Activated naive CD8-positive, alpha-beta T cell treated with anti-CD3 and anti-CD28 coated beads, Interleukin-2, amount 10 ng/mL, durations not matched to agents 7 days and 5 days (primary cell): ENCODE results near the gene TMEM231. TPM values are rescaled to one million over a fixed set of nuclear protein-coding genes. Genes with fewer than 3 reads are reported as not detected.
"Not testable (repeated sequence)": the region's sequence is repeated elsewhere in the genome, so short reads cannot be mapped to it uniquely, and the experiment has no call there.

ENCODE experiments used
- ATAC-seq: fragments of 150-1000 bp; cut with Tn5 transposase; one replicate; pipeline ENCODE4 v1.10.0; 2021; ENCODE audit warnings: low read depth, moderate library complexity
- POLR2A ChIA-PET: fragments of 350-600 bp; sonication (Branson Sonifier 250); formaldehyde crosslinking; loops from one replicate; lab custom pipeline; 2021; ENCODE audit warnings: antibody characterized with exemption; lab: Charles Lee
- DNase-seq: peaks from one replicate; pipeline ENCODE4 v3.0.0; 2021
- H3K27ac Mint-ChIP-seq: one replicate; pipeline ENCODE4 v1.8.0; 2022; ENCODE audit warnings: mild to moderate bottlenecking, mixed read lengths
- H3K27me3 Mint-ChIP-seq: one replicate; pipeline ENCODE4 v1.8.0; 2022; ENCODE audit warnings: mild to moderate bottlenecking, moderate library complexity, mixed read lengths
- H3K36me3 Mint-ChIP-seq: one replicate; pipeline ENCODE4 v1.8.0; 2021; ENCODE audit warnings: mild to moderate bottlenecking, mixed read lengths
- H3K4me1 Mint-ChIP-seq: one replicate; pipeline ENCODE4 v1.8.0; 2021; ENCODE audit warnings: mixed read lengths
- H3K4me3 Mint-ChIP-seq: one replicate; pipeline ENCODE4 v1.8.0; 2022; ENCODE audit warnings: mild to moderate bottlenecking, moderate library complexity, mixed read lengths
- H3K9me3 Mint-ChIP-seq: one replicate; pipeline ENCODE4 v1.8.0; 2021; ENCODE audit warnings: mixed read lengths
- total RNA-seq, 2 experiments: library from RNA; stranded (reverse); gene quantifications; one replicate each; pipeline ENCODE4 v1.2.3, GENCODE V29; 2021

Gene TMEM231
- total RNA-seq, 2 experiments from 2014 or later: 2.8 to 3.4 TPM

GRCh38 chr16:75558846-75559401, 2.9 kb upstream of the TMEM231 start:
- POLR2A ChIA-PET: interaction anchor here (0.6 to 1.6 kb wide), 3 partner anchors 88 to 95 kb away, joined by 3 to 5 read pairs (median 3); partner anchors contain the start of genes KARS1 and TERF2IP
- H3K27me3 Mint-ChIP-seq: peaks cover 36% of the 10 kb centered on the region

GRCh38 chr16:75556431-75556950, 439 bp upstream of the TMEM231 start:
- no peaks in the 10 kb centered on the region for H3K36me3 Mint-ChIP-seq
- peak overlapping the region; percentile 90 for H3K4me3 Mint-ChIP-seq
- H3K27ac Mint-ChIP-seq: peak overlapping the region; percentile 83
- no peaks in the 10 kb centered on the region for H3K9me3 Mint-ChIP-seq
- ATAC-seq (no peak), DNase-seq (no peak)
- peaks cover 27% of the 10 kb centered on the region for H3K27me3 Mint-ChIP-seq
- H3K4me1 Mint-ChIP-seq: peaks cover 5% of the 10 kb centered on the region
- POLR2A ChIA-PET: interaction anchor here (1.0 to 1.7 kb wide), 8 partner anchors 9 to 890 kb away, joined by 3 to 19 read pairs (median 5); partner anchors contain the start of genes ADAT1, GABARAPL2, KARS1 and RFWD3

More at GRCh38 chr16:75558846-75559401, 2.9 kb upstream of the TMEM231 start:
- Mint-ChIP-seq H3K4me3 (no peak overlapping the region), H3K36me3 (no peaks in the 10 kb centered on the region), H3K4me1 (peaks cover 5% of the 10 kb centered on the region), H3K9me3 (no peaks in the 10 kb centered on the region), H3K27ac (no peak overlapping the region)
- ATAC-seq (no peak), DNase-seq (no peak)

- peak overlapping the region; percentile 90 for H3K4me3 Mint-ChIP-seq
- no peaks in the 10 kb centered on the region for H3K9me3 Mint-ChIP-seq
- peak overlapping the region; percentile 62 for H3K27ac Mint-ChIP-seq
- POLR2A ChIA-PET: interaction anchor here (1.1 to 1.7 kb wide), 6 partner anchors 11 to 94 kb away, joined by 4 to 19 read pairs (median 7); partner anchors contain the start of genes ADAT1, GABARAPL2, KARS1 and TERF2IP
- peaks cover 23% of the 10 kb centered on the region for H3K27me3 Mint-ChIP-seq
- no peaks in the 10 kb centered on the region for H3K36me3 Mint-ChIP-seq
- H3K4me1 Mint-ChIP-seq: peaks cover 5% of the 10 kb centered on the region
- ATAC-seq (no peak), DNase-seq (no peak)
These were observed 792 bp downstream of the TMEM231 start for GRCh38 chr16:75555213-75555706.

GRCh38 chr16:75552951-75553350, 3.1 kb downstream of the TMEM231 start:
- Mint-ChIP-seq H3K27ac (no peak overlapping the region), H3K9me3 (no peaks in the 10 kb centered on the region), H3K27me3 (peaks cover 13% of the 10 kb centered on the region), H3K4me3 (no peak overlapping the region), H3K4me1 (peaks cover 9% of the 10 kb centered on the region), H3K36me3 (no peaks in the 10 kb centered on the region)
- no peak for ATAC-seq
- DNase-seq: no peak
- POLR2A ChIA-PET: interaction anchor here (1.0 kb wide), 1 partner anchor 14 kb away, joined by 3 read pairs; the partner anchor contains the start of gene GABARAPL2

GRCh38 chr16:75550211-75550662, 5.8 kb downstream of the TMEM231 start:
- no peak for DNase-seq
- Mint-ChIP-seq H3K27ac (no peak overlapping the region), H3K9me3 (no peaks in the 10 kb centered on the region), H3K36me3 (no peaks in the 10 kb centered on the region), H3K27me3 (peaks cover 13% of the 10 kb centered on the region), H3K4me1 (peaks cover 5% of the 10 kb centered on the region), H3K4me3 (no peak overlapping the region)
- POLR2A ChIA-PET: interaction anchor here (0.9 to 1.3 kb wide), 2 partner anchors 18 to 97 kb away, joined by 3 read pairs; partner anchors contain the start of genes KARS1 and TERF2IP
- peak; percentile 47 for ATAC-seq

GRCh38 chr16:75548456-75548855, 7.6 kb downstream of the TMEM231 start:
- H3K9me3 Mint-ChIP-seq, DNase-seq, POLR2A ChIA-PET, H3K4me1 Mint-ChIP-seq, H3K4me3 Mint-ChIP-seq, H3K36me3 Mint-ChIP-seq, H3K27ac Mint-ChIP-seq, H3K27me3 Mint-ChIP-seq, ATAC-seq: not testable (repeated sequence)

GRCh38 chr16:75546293-75546692, 9.8 kb downstream of the TMEM231 start:
- H3K36me3 Mint-ChIP-seq: no peaks in the 10 kb centered on the region
- H3K9me3 Mint-ChIP-seq: no peaks in the 10 kb centered on the region

GRCh38 chr16:75545879-75546278, 10.2 kb downstream of the TMEM231 start:
- H3K4me1 Mint-ChIP-seq, DNase-seq, H3K36me3 Mint-ChIP-seq, H3K27ac Mint-ChIP-seq, H3K4me3 Mint-ChIP-seq, H3K9me3 Mint-ChIP-seq, H3K27me3 Mint-ChIP-seq, POLR2A ChIA-PET, ATAC-seq: not testable (repeated sequence)

More at GRCh38 chr16:75546293-75546692, 9.8 kb downstream of the TMEM231 start:
- Mint-ChIP-seq H3K27me3 (no peaks in the 10 kb centered on the region), H3K4me1 (peaks cover 4% of the 10 kb centered on the region), H3K27ac (no peak overlapping the region), H3K4me3 (no peak overlapping the region)
- POLR2A ChIA-PET: no interaction called here
- ATAC-seq (no peak), DNase-seq (no peak)

GRCh38 chr16:75542462-75542861, 13.6 kb downstream of the TMEM231 start:
- ATAC-seq, POLR2A ChIA-PET: not testable (repeated sequence)

GRCh38 chr16:75541236-75541635, 14.8 kb downstream of the TMEM231 start:
- Mint-ChIP-seq H3K4me1 (peaks cover 1% of the 10 kb centered on the region), H3K9me3 (no peaks in the 10 kb centered on the region), H3K36me3 (no peaks in the 10 kb centered on the region), H3K4me3 (no peak overlapping the region), H3K27me3 (no peaks in the 10 kb centered on the region), H3K27ac (no peak overlapping the region)
- POLR2A ChIA-PET: no interaction called here
- DNase-seq (no peak), ATAC-seq (no peak)

More at GRCh38 chr16:75542462-75542861, 13.6 kb downstream of the TMEM231 start:
- not testable (repeated sequence) for H3K36me3 Mint-ChIP-seq, H3K4me1 Mint-ChIP-seq, DNase-seq, H3K27ac Mint-ChIP-seq, H3K9me3 Mint-ChIP-seq, H3K4me3 Mint-ChIP-seq, H3K27me3 Mint-ChIP-seq

GRCh38 chr16:75538882-75539565, 17.0 kb downstream of the TMEM231 start:
- ATAC-seq, POLR2A ChIA-PET, H3K36me3 Mint-ChIP-seq, H3K27ac Mint-ChIP-seq, H3K4me1 Mint-ChIP-seq, H3K9me3 Mint-ChIP-seq, DNase-seq, H3K4me3 Mint-ChIP-seq, H3K27me3 Mint-ChIP-seq: not testable (repeated sequence)

- ATAC-seq (no peak), DNase-seq (no peak)
- Mint-ChIP-seq H3K36me3 (no peaks in the 10 kb centered on the region), H3K27me3 (peaks cover 2% of the 10 kb centered on the region), H3K9me3 (no peaks in the 10 kb centered on the region), H3K4me3 (no peak overlapping the region), H3K27ac (no peak overlapping the region), H3K4me1 (peaks cover 1% of the 10 kb centered on the region)
- POLR2A ChIA-PET: no interaction called here
These were observed 18.3 kb downstream of the TMEM231 start for GRCh38 chr16:75537776-75538175.

GRCh38 chr16:75535901-75536300, 20.2 kb downstream of the TMEM231 start, which contains the start of gene CHST5:
Gene CHST5, minus strand, starts transcription at chr16:75536108. Its CDS starts 5,724 bp downstream, at chr16:75530384.
- Mint-ChIP-seq H3K27me3 (peaks cover 2% of the 10 kb centered on the region), H3K4me1 (peaks cover 1% of the 10 kb centered on the region), H3K4me3 (no peak within 1 kb of the TSS), H3K36me3 (no peaks in the 10 kb centered on the region), H3K27ac (no peak within 1 kb of the TSS), H3K9me3 (no peaks in the 10 kb centered on the region)
- POLR2A ChIA-PET: no interaction called here
- ATAC-seq: no peak
- DNase-seq: no peak
